ENCODE measurements around the gene BRIX1.

Gene BRIX1

DNA sequence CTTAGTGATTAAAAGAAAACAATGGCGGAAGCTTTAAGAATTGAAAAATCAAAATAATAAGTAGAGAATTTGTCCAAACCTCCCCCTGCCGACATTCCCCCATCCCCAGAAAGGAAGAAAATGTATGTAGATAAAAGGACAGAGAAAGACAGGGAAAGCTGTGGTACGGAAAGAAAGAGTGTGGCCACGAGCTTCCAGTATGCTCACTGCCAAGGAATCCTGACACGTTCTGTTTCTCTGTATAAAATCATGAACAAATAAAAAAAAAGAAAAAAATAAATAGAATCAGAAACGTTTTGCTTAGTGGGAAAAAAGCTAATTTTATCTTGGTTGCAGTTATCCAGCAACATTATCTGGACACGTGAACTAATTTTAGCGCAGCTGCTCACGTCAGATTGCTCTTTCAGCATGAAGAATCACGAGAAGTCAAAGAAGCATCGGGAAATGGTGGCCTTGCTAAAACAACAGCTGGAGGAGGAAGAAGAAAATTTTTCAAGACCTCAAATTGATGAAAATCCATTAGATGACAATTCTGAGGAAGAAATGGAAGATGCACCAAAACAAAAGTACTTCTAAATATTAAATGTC lies 29.0 kb downstream of the BRIX1 start:
- DNase-seq (ENCODE audit: low read depth), result no peak
- TF ChIP-seq, protein P1, sequence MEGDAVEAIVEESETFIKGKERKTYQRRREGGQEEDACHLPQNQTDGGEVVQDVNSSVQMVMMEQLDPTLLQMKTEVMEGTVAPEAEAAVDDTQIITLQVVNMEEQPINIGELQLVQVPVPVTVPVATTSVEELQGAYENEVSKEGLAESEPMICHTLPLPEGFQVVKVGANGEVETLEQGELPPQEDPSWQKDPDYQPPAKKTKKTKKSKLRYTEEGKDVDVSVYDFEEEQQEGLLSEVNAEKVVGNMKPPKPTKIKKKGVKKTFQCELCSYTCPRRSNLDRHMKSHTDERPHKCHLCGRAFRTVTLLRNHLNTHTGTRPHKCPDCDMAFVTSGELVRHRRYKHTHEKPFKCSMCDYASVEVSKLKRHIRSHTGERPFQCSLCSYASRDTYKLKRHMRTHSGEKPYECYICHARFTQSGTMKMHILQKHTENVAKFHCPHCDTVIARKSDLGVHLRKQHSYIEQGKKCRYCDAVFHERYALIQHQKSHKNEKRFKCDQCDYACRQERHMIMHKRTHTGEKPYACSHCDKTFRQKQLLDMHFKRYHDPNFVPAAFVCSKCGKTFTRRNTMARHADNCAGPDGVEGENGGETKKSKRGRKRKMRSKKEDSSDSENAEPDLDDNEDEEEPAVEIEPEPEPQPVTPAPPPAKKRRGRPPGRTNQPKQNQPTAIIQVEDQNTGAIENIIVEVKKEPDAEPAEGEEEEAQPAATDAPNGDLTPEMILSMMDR (IDR thresholded peaks at IDR 0.05; ENCODE audit: insufficient read depth, low read depth, low read length, missing control alignments), result no peak
- no peak overlapping the region for H3K4me3 ChIP-seq (ENCODE audit: low read length)

DNA sequence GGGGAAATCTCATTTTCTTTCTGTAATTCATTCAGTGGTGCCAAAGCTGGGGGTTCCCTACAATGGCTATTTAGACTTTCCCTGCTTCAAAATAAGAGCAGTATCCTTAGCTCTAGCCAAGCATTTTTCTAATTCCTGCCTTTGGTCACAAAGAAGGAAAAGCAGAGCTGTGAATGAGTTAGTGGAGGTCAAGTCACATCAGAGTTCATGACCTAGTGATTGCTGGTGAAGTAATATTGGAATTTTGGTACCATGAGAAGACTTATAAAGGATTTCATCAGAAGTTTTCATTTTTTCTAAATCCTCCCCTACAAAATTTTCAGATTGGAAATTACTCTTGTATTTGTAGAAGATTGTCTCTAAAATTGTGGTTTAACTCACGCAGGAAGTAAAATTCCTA lies 41.8 kb downstream of the BRIX1 start:
- TF ChIP-seq, protein P1 (IDR thresholded peaks at IDR 0.05; ENCODE audit: insufficient read depth, low read depth, low read length, missing control alignments), result no peak
- DNase-seq (ENCODE audit: low read depth), result no peak
- H3K4me3 ChIP-seq (ENCODE audit: low read length), result no peak overlapping the region

- H3K4me3 ChIP-seq (ENCODE audit: low read length), result no peak overlapping the region
- TF ChIP-seq, protein P1 (IDR thresholded peaks at IDR 0.05; ENCODE audit: insufficient read depth, low read depth, low read length, missing control alignments), result peak; percentile 73
- DNase-seq (ENCODE audit: low read depth), result peak; percentile 45
Measured at GRCh38 chr5:34957857-34958690, 42.6 kb downstream of the BRIX1 start.

GRCh38 chr5:34959323-34959722 lies 43.8 kb downstream of the BRIX1 start:
- peak; percentile 62 for DNase-seq (ENCODE audit: low read depth)
- H3K4me3 ChIP-seq (ENCODE audit: low read length), result no peak overlapping the region
- TF ChIP-seq, protein P1 (IDR thresholded peaks at IDR 0.05; ENCODE audit: insufficient read depth, low read depth, low read length, missing control alignments), result no peak

- TF ChIP-seq, protein P1 (IDR thresholded peaks at IDR 0.05; ENCODE audit: insufficient read depth, low read depth, low read length, missing control alignments), result no peak
Measured at GRCh38 chr5:34967540-34967939, 52.0 kb downstream of the BRIX1 start.

GRCh38 chr5:34968258-34968657 lies 52.7 kb downstream of the BRIX1 start:
- no peak for DNase-seq (ENCODE audit: low read depth)
- no peak overlapping the region for H3K4me3 ChIP-seq (ENCODE audit: low read length)
- TF ChIP-seq, protein P1 (IDR thresholded peaks at IDR 0.05; ENCODE audit: insufficient read depth, low read depth, low read length, missing control alignments), result no peak

More at GRCh38 chr5:34967540-34967939, 52.0 kb downstream of the BRIX1 start:
- DNase-seq (ENCODE audit: low read depth), result no peak
- no peak overlapping the region for H3K4me3 ChIP-seq (ENCODE audit: low read length)

All from epithelial cell of esophagus (primary cell).